ENCODE results near the gene TMEM53. TPM values are rescaled to one million over a fixed set of nuclear protein-coding genes. Genes with fewer than 3 reads are reported as not detected.

The TMEM53 gene
- total and polyA plus RNA-seq, 12 donors: 7.2 to 47.4 (median 12.6) TPM

- no peak for TF ChIP-seq CTCF (IDR thresholded peaks at IDR 0.05)
- no peak for TF ChIP-seq POLR2A (IDR thresholded peaks at IDR 0.05)
- 46 to 58% (median 53%) methylated on average over 6 of the region's 6 CpGs for WGBS, 4 donors
- H3K4me1 ChIP-seq (replicated peaks in 1 of 2): no peaks in the 10 kb centered on the region
- intact Hi-C loops (cut with DNase I): no loop called here
- H3K27ac ChIP-seq: no peak overlapping the region
- no peaks in the 10 kb centered on the region for H3K9me3 ChIP-seq (replicated peaks in 1 of 3)
- no peaks in the 10 kb centered on the region for H3K36me3 ChIP-seq (replicated peaks in 1 of 2)
- H3K27me3 ChIP-seq: no peaks in the 10 kb centered on the region
- H3K4me3 ChIP-seq: no peak overlapping the region
- no peak for DNase-seq
Observed at GRCh38 chr1:44713321-44713781, 39.1 kb upstream of the TMEM53 start.

- peak in 4 of 7 donors; percentile 8 to 44 (median 38) for DNase-seq
- H3K4me1 ChIP-seq (replicated peaks in 1 of 2): no peaks in the 10 kb centered on the region
- H3K4me3 ChIP-seq: no peak overlapping the region
- H3K9me3 ChIP-seq (replicated peaks in 1 of 3): no peaks in the 10 kb centered on the region
- H3K36me3 ChIP-seq (replicated peaks in 1 of 2): no peaks in the 10 kb centered on the region
- intact Hi-C loops (cut with DNase I): no loop called here
- 40 to 57% (median 46%) methylated on average over 15 of the region's 15 CpGs for WGBS, 4 donors
- TF ChIP-seq POLR2A (IDR thresholded peaks at IDR 0.05) (no peak), CTCF (IDR thresholded peaks at IDR 0.05) (peak; percentile 23 to 56 (median 46))
- no peaks in the 10 kb centered on the region for H3K27me3 ChIP-seq
- H3K27ac ChIP-seq: no peak overlapping the region
Observed at GRCh38 chr1:44707959-44708831, 33.9 kb upstream of the TMEM53 start.

GRCh38 chr1:44707112-44707881 is 33.0 kb upstream of the TMEM53 start:
- WGBS, 4 donors: 84 to 88% (median 86%) methylated on average over 5 to 6 of the region's 6 CpGs
- TF ChIP-seq POLR2A (IDR thresholded peaks at IDR 0.05): no peak
- no peak for TF ChIP-seq CTCF (IDR thresholded peaks at IDR 0.05)
- Histone ChIP-seq H3K9me3 (replicated peaks in 1 of 3) (no peaks in the 10 kb centered on the region), H3K4me3 (no peak overlapping the region), H3K27me3 (no peaks in the 10 kb centered on the region), H3K36me3 (replicated peaks in 1 of 2) (no peaks in the 10 kb centered on the region), H3K27ac (no peak overlapping the region), H3K4me1 (replicated peaks in 1 of 2) (no peaks in the 10 kb centered on the region)
- intact Hi-C loops (cut with DNase I): no loop called here
- peak in 2 of 7 donors; percentile 5 to 33 for DNase-seq

- TF ChIP-seq POLR2A (IDR thresholded peaks at IDR 0.05) (no peak), CTCF (IDR thresholded peaks at IDR 0.05) (no peak)
- H3K27ac ChIP-seq: no peak overlapping the region
- H3K4me1 ChIP-seq (replicated peaks in 1 of 2): no peaks in the 10 kb centered on the region
- intact Hi-C loops (cut with DNase I): no loop called here
- 86 to 98% (median 93%) methylated on average over 2 of the region's 2 CpGs for WGBS, 4 donors
- H3K9me3 ChIP-seq (replicated peaks in 1 of 3): no peaks in the 10 kb centered on the region
- no peaks in the 10 kb centered on the region for H3K27me3 ChIP-seq
- H3K36me3 ChIP-seq (replicated peaks in 1 of 2): no peaks in the 10 kb centered on the region
- H3K4me3 ChIP-seq: no peak overlapping the region
- no peak for DNase-seq
Observed at GRCh38 chr1:44705938-44706337, 31.7 kb upstream of the TMEM53 start.
